ENCODE measurements around the gene CSF2. TPM values are rescaled to one million over a fixed set of nuclear protein-coding genes. Genes with fewer than 3 reads are reported as not detected.

Gene CSF2
- total RNA-seq, 1 experiment from 2014 or later = 0.30 TPM

DNA sequence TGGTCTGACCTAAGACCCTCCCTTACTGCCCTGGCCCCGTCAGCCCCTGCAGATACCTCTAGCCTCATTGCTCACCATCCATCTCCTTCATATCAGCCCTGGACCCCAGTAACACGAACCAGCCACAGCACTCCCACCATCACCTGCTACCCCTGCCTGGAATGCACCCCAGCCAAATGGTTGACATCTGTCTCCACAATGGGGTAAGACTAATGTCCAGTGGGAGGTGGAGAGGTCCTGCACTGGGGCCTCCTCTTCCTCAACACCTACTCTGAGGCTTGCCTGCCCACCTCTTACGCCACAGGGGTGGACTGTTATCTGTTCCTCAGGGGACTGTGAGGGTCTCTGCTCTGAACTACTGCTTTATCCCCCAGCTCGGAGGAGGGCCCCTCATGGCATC, 12.1 kb downstream of the CSF2 start:
- H3K27ac ChIP-seq (ENCODE audit: low read depth, low read length) = no peak overlapping the region
- H3K79me2 ChIP-seq (ENCODE audit: insufficient read depth, low read length) = no peaks in the 10 kb centered on the region
- intact Hi-C loops (cut with micrococcal nuclease) = no loop called here
- no peak overlapping the region for H3K4me3 ChIP-seq (replicated peaks in 1 of 2; ENCODE audit: low read depth in 1 of 2, low read length in 2 of 2)
- peaks cover 7 to 16% of the 10 kb centered on the region in 2 experiments; a peak in 3 of 4 replicates for H3K4me1 ChIP-seq (ENCODE audit: control insufficient read depth in 1 of 2, insufficient read depth in 2 of 2, low read length in 2 of 2)
- no peak overlapping the region for H3K4me2 ChIP-seq (ENCODE audit: low read length)
- H2AFZ ChIP-seq (ENCODE audit: low read depth, low read length, poor library complexity, severe bottlenecking) = no peak overlapping the region
- no peaks in the 10 kb centered on the region for H3K9me3 ChIP-seq (ENCODE audit: control insufficient read depth in 1 of 2, insufficient read depth in 1 of 2, low read depth in 1 of 2, low read length in 2 of 2)
- H3K9ac ChIP-seq (ENCODE audit: low read length) = no peak overlapping the region
- POLR2A ChIA-PET = no interaction called here
- CTCF ChIA-PET = no interaction called here
- BruUV-seq (replicated peaks) = no TSS peak
- DNase-seq (ENCODE audit: low read depth, low spot score) = no peak
- no peaks in the 10 kb centered on the region for H4K20me1 ChIP-seq (ENCODE audit: insufficient read depth)
- H3K9me2 ChIP-seq (ENCODE audit: insufficient read depth) = no peaks in the 10 kb centered on the region
- RAD21 ChIA-PET (ENCODE audit: low non-redundant PET in 1 of 2, low total read pairs in 2 of 2, uncharacterized antibody in 2 of 2, unreplicated experiment in 2 of 2) = no interaction called here
- ATAC-seq = no peak
- TF ChIP-seq JUND (IDR thresholded peaks at IDR 0.05) = no peak
- TF ChIP-seq, protein P1, sequence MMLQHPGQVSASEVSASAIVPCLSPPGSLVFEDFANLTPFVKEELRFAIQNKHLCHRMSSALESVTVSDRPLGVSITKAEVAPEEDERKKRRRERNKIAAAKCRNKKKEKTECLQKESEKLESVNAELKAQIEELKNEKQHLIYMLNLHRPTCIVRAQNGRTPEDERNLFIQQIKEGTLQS (IDR thresholded peaks at IDR 0.05) = no peak
- no peak for TF ChIP-seq POLR2AphosphoS5 (IDR thresholded peaks at IDR 0.05; ENCODE audit: low read depth, low read length)
- TF ChIP-seq, protein P2, sequence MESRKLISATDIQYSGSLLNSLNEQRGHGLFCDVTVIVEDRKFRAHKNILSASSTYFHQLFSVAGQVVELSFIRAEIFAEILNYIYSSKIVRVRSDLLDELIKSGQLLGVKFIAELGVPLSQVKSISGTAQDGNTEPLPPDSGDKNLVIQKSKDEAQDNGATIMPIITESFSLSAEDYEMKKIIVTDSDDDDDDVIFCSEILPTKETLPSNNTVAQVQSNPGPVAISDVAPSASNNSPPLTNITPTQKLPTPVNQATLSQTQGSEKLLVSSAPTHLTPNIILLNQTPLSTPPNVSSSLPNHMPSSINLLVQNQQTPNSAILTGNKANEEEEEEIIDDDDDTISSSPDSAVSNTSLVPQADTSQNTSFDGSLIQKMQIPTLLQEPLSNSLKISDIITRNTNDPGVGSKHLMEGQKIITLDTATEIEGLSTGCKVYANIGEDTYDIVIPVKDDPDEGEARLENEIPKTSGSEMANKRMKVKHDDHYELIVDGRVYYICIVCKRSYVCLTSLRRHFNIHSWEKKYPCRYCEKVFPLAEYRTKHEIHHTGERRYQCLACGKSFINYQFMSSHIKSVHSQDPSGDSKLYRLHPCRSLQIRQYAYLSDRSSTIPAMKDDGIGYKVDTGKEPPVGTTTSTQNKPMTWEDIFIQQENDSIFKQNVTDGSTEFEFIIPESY (IDR thresholded peaks at IDR 0.05; ENCODE audit: extremely low read depth, insufficient replicate concordance, low read length) = no peak
- TF ChIP-seq, protein P3, sequence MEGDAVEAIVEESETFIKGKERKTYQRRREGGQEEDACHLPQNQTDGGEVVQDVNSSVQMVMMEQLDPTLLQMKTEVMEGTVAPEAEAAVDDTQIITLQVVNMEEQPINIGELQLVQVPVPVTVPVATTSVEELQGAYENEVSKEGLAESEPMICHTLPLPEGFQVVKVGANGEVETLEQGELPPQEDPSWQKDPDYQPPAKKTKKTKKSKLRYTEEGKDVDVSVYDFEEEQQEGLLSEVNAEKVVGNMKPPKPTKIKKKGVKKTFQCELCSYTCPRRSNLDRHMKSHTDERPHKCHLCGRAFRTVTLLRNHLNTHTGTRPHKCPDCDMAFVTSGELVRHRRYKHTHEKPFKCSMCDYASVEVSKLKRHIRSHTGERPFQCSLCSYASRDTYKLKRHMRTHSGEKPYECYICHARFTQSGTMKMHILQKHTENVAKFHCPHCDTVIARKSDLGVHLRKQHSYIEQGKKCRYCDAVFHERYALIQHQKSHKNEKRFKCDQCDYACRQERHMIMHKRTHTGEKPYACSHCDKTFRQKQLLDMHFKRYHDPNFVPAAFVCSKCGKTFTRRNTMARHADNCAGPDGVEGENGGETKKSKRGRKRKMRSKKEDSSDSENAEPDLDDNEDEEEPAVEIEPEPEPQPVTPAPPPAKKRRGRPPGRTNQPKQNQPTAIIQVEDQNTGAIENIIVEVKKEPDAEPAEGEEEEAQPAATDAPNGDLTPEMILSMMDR (IDR thresholded peaks at IDR 0.05 in 2 of 3, conservative IDR thresholded peaks at IDR 0.05 in 1 of 3; ENCODE audit: borderline replicate concordance in 1 of 3, insufficient read depth in 1 of 3, low read depth in 2 of 3, low read length in 2 of 3) = no peak
- no peak for TF ChIP-seq POLR2A (IDR thresholded peaks at IDR 0.05; ENCODE audit: borderline replicate concordance, extremely low read depth, insufficient read depth, insufficient read length)
- no peak for TF ChIP-seq TCF7L2 (IDR thresholded peaks at IDR 0.05; ENCODE audit: borderline replicate concordance, extremely low read depth, insufficient read depth, insufficient read length)
- no peak for TF ChIP-seq FOSL1 (IDR thresholded peaks at IDR 0.05; ENCODE audit: low read depth)
- no peak for TF ChIP-seq SIN3A (IDR thresholded peaks at IDR 0.05; ENCODE audit: low read depth)
- TF ChIP-seq ZNF274 (IDR thresholded peaks at IDR 0.05; ENCODE audit: low read depth, low read length) = no peak
- TF ChIP-seq RAD21 (IDR thresholded peaks at IDR 0.05; ENCODE audit: low read depth) = no peak
- TF ChIP-seq, protein P4, sequence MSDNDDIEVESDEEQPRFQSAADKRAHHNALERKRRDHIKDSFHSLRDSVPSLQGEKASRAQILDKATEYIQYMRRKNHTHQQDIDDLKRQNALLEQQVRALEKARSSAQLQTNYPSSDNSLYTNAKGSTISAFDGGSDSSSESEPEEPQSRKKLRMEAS (IDR thresholded peaks at IDR 0.05) = no peak
- TF ChIP-seq SP1 (IDR thresholded peaks at IDR 0.05; ENCODE audit: low read depth) = no peak
- TF ChIP-seq CEBPB (IDR thresholded peaks at IDR 0.05; ENCODE audit: low read depth) = no peak
- no peaks in the 10 kb centered on the region for H3K36me3 ChIP-seq (ENCODE audit: control insufficient read depth in 1 of 2, insufficient read depth in 2 of 2, low read length in 2 of 2)
- H3K27me3 ChIP-seq (ENCODE audit: insufficient read depth, low read length) = no peaks in the 10 kb centered on the region

Measured in HCT116 (cell line).